GM13977 (cell line): ENCODE measurements around the gene SLC25A44.
A peak's percentile ranks its signal among the peaks of the same experiment; 100 is the strongest.

Source experiments
- DNase-seq: peaks from one replicate; pipeline ENCODE4 v3.0.0; 2012; ENCODE audit warnings: low spot score
- CTCF ChIP-seq: IDR thresholded peaks from 2 replicates; pipeline ENCODE4 v1.5.1; 2012; ENCODE audit warnings: mild to moderate bottlenecking, control low read depth; ENCODE audit not compliant: insufficient read depth; ENCODE audit errors: extremely low read depth, missing control alignments
- in situ Hi-C: fragments of 300-500 bp; cut with MboI; formaldehyde crosslinking; loops from one replicate; pipeline ENCODE4 v1.12.0; 2022; ENCODE audit warnings: low sequenced_read_pairs, low pct_unique_long_range_greater_than_20kb, mixed read lengths, inconsistent platforms; ENCODE audit not compliant: unreplicated experiment

The SLC25A44 gene

GRCh38 chr1:156245451-156246232, 51.7 kb downstream of the SLC25A44 start:
- in situ Hi-C loops = no loop called here
- peak; percentile 66 for DNase-seq
- TF ChIP-seq CTCF = no peak

- DNase-seq = peak; percentile 58
- TF ChIP-seq CTCF = no peak
- in situ Hi-C loops = no loop called here
Observed at GRCh38 chr1:156246241-156246780, 52.4 kb downstream of the SLC25A44 start.

GRCh38 chr1:156246781-156247459, 53.0 kb downstream of the SLC25A44 start:
- in situ Hi-C loops = no loop called here
- no peak for TF ChIP-seq CTCF

GRCh38 chr1:156247460-156248322, 53.8 kb downstream of the SLC25A44 start, which contains the start of gene PAQR6:
Gene PAQR6 (minus strand): TSS chr1:156248056. CDS start chr1:156246731, 1,325 bp downstream.
- in situ Hi-C loops = no loop called here
- TF ChIP-seq CTCF = no peak
- no peak for DNase-seq

More at GRCh38 chr1:156246781-156247459, 53.0 kb downstream of the SLC25A44 start:
- DNase-seq = no peak

- no peak for TF ChIP-seq CTCF
- in situ Hi-C loops = no loop called here
- no peak for DNase-seq
Observed at GRCh38 chr1:156248323-156248683, 54.4 kb downstream of the SLC25A44 start.

- no peak for TF ChIP-seq CTCF
- in situ Hi-C loops = no loop called here
- no peak for DNase-seq
Observed at GRCh38 chr1:156249593-156249992, 55.7 kb downstream of the SLC25A44 start.
